Measurements from ENCODE around the gene ZNF213.
"Not testable (repeated sequence)": the region's sequence is repeated elsewhere in the genome, so short reads cannot be mapped to it uniquely, and the experiment has no call there.

Gene ZNF213

GRCh38 chr16:3123986-3124886, 10.6 kb upstream of the ZNF213 start:
- peak; percentile 93 to 98 (median 94) for DNase-seq (ENCODE audit: low read depth in 2 of 3, low spot score in 1 of 3)

DNA sequence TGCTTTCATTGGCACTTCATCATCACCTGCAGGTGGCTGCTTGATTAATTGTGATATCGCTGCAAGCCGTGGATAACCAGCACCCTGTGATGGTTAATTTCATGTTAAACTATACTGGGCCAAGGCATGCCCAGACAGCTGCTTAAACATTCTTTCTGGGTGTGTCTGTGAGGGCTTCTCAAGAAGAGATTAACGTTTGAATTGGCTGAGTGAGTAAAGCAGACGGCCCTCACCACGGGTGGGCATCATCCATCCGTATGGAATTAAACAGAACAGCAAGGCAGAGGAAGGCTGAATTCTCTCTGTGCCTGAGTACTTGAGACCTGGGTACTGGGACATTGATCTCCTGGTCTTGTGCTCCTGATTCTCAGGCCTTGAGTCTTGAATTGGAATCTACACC, 7.1 kb upstream of the ZNF213 start:
- DNase-seq (ENCODE audit: low read depth in 2 of 3, low spot score in 1 of 3) = no peak

DNA sequence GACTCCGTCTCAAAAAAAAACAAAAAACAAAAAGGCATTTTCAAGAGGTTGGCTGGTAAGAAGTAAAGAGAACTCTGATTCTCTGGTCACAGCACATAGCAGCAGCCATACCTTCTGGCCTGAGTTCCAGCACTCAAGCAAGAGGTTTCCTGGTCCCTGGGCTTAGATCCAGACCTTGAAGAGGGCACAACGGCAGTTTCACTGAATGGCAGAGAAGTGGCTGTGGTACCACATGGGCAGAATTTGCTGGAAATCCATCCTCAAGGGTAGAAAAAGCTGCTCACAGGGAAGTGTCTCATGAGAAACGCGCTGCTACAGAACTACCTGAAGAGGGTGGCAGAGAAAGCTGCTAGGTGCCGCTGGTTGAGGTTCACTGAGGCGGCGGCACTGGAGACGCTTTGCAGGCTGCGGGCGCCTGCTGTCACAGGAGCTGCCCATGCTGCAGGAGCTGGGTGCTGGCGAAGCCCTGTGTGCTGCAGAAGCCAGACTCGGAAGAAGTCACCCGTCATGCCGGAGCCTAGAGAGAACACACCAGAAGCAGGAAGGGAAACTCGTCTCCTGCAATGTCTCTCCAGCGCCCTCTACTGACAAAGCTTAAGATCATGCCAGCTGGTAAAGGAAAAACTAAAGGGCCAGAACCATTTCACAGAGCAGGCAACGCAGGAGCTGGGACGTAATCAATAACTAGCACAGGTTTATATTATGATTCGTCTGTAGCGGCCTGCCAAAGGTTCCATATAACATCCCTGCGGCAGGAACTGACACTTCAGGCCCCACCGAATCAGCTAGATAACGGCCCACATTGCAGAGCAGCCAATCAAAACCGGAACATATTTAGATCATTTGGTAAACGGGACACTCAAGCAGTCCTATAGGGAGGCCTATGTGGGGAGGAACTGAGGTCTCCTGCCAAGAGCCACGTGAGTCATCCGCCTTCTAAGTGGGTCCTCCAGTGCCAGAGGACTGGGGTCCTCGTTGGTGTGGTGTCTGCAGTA, 5.4 kb upstream of the ZNF213 start:
- peak; percentile 57 to 90 (median 57) for DNase-seq (ENCODE audit: low read depth in 2 of 3, low spot score in 1 of 3)

DNA sequence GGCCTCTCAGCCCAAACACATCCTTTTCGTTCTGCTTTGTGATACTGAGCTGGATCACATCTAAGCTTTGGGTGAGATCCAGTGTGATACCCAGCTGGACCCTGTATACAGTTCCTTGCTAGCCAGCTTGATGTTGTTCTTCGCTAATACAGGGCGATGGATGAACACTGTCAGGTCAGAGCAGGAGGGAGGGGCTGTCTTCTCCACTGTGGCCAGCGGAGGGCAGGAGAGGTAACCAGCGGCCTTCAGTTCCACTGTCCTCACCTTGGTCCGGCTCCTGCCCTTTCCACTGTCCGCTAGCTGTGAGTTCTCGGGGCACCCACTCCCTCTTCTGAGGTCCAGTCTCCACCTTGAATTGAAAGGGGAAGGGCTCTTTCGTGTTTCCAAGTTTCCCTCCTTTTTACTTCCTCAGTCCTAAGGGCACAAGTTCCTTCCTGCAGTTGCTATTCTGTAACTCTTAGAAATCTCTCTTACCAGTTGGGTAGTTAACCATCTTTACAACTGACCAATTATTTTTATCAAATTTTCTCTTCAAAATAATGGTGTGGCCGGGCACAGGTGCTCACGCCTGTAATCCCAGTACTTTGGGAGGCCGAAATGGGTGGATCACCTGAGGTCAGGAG, 3.0 kb upstream of the ZNF213 start:
- DNase-seq (ENCODE audit: low read depth in 2 of 3, low spot score in 1 of 3) = peak; percentile 22 to 37 (median 29)

DNA sequence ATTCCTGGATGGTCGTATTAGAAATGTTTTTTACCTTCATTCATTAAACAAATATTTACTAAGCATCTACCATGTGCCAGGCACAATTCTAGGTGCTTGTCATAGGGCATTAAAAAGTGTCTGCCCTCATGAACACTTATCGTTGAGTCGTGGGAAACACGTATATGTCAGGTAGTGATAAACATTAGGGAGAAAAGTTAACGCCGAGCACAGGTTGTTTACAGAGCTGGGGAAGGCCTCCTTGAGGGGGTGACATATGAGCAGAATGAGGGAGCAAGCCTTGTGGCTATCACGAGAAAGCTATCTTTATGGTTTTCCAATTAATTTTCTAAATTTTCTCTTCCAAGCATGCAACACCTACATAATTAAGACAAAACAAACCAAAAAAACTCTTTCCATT, 985 bp upstream of the ZNF213 start:
- no peak for DNase-seq (ENCODE audit: low read depth in 2 of 3, low spot score in 1 of 3)

- DNase-seq (ENCODE audit: low read depth in 2 of 3, low spot score in 1 of 3) = no peak
These were observed 392 bp downstream of the ZNF213 start for GRCh38 chr16:3135126-3135715.

DNA sequence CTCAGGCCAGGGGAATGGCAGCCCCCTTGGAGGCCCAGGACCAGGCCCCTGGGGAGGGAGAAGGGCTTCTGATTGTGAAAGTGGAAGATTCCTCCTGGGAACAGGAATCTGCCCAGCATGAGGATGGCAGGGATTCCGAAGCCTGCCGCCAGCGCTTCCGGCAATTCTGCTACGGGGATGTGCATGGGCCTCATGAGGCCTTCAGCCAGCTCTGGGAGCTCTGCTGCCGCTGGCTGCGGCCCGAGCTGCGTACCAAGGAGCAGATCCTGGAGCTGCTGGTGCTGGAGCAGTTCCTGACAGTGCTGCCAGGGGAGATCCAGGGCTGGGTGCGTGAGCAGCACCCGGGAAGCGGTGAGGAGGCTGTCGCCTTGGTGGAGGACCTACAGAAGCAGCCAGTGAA, 2.4 kb downstream of the ZNF213 start:
- DNase-seq (ENCODE audit: low read depth in 2 of 3, low spot score in 1 of 3) = no peak

DNA sequence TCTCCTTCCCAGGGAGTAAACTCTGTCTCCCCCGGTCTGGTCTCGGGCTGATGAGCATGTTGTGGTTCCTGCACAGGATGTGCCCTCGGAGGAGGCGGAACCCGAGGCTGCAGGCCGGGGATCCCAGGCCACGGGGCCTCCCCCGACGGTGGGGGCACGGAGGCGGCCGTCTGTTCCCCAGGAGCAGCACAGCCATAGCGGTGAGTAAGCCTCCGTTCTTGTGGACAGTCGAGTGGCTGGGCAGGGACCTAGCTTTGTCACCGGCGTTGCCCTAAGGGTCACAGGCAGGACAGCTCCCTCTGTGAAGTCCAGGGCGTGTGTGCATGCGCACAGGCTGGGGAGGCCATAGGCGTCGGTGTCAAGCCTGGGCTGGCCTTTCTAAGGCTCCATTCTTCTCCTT, 3.5 kb downstream of the ZNF213 start:
- DNase-seq (ENCODE audit: low read depth in 2 of 3, low spot score in 1 of 3) = no peak

DNA sequence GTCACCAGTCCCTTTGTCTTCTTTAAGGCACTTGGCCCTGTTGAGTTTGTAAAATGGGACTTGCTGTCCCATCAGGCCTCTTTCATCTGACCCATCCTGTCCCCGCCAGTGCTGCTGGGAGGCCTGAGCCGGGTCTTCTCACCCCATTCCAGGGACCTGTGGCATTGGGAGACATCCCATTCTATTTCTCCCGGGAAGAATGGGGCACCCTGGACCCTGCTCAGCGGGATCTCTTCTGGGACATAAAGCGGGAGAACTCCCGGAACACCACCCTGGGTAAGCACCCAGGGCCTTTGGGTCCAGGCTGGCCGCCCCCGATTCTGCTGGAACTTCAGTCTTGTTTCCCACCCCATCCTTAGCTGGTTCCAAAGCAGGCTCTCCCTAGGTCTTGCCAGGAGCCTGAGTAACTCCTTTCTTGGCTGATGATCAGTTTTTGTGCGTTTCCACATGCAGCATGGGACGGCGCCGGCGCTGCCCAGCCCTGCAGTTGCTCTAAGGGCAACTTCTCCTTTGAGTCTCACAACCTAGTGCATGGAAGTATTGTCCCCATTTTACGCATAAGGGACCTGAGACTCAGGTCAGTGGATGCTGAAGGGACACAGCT, 4.1 kb downstream of the ZNF213 start:
- DNase-seq (ENCODE audit: low read depth in 2 of 3, low spot score in 1 of 3) = no peak

- DNase-seq (ENCODE audit: low read depth in 2 of 3, low spot score in 1 of 3) = not testable (repeated sequence)
These were observed 4.7 kb downstream of the ZNF213 start for GRCh38 chr16:3139561-3139960.

GRCh38 chr16:3140603-3141427, 6.0 kb downstream of the ZNF213 start:
- no peak for DNase-seq (ENCODE audit: low read depth in 2 of 3, low spot score in 1 of 3)

DNA sequence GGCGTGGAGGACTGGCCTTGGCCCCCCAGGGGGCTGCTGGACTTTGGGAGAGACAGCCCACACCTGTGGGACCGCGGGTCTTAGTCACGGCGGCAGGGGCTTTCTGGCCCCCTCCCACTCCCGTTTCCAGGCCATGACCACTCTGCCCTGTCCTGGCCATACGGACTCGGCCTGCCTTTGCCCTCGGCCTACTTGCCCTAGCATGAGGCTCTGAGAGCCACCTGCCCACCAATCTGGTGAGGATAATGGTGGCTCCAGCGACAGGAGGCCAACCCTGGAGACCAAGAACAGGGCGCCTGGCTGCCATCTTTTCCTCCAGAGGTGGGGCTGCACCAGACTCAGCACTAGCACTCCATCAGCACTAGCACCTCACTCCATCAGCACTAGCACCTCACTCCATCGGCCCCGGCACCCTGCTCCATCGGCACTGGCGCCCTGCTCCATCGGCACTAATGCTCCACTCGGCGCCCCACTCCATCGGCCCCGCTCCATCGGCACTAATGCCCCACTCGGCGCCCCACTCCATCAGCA, 7.0 kb downstream of the ZNF213 start:
- no peak for DNase-seq (ENCODE audit: low read depth in 2 of 3, low spot score in 1 of 3)

- no peak for DNase-seq (ENCODE audit: low read depth in 2 of 3, low spot score in 1 of 3)
These were observed 7.5 kb downstream of the ZNF213 start for GRCh38 chr16:3142327-3142726.

- DNase-seq (ENCODE audit: low read depth in 2 of 3, low spot score in 1 of 3) = no peak
These were observed 7.9 kb downstream of the ZNF213 start for GRCh38 chr16:3142770-3143169.

- no peak for DNase-seq (ENCODE audit: low read depth in 2 of 3, low spot score in 1 of 3)
These were observed 8.4 kb downstream of the ZNF213 start for GRCh38 chr16:3143189-3143588.

- DNase-seq (ENCODE audit: low read depth in 2 of 3, low spot score in 1 of 3) = no peak
These were observed 8.9 kb downstream of the ZNF213 start for GRCh38 chr16:3143598-3144320.

GRCh38 chr16:3144321-3144983, 9.6 kb downstream of the ZNF213 start:
- DNase-seq (ENCODE audit: low read depth in 2 of 3, low spot score in 1 of 3) = no peak

GRCh38 chr16:3145151-3145550, 10.3 kb downstream of the ZNF213 start:
- DNase-seq (ENCODE audit: low read depth in 2 of 3, low spot score in 1 of 3) = no peak

Measured in stimulated activated CD4-positive, alpha-beta T cell treated with anti-CD3 and anti-CD28 coated beads, Interleukin-12 subunit alpha, Interleukin-12 subunit beta, amount 100 ng/mL, for 48 hours (primary cell).